ENCODE results near the gene VCPKMT. TPM values are rescaled to one million over a fixed set of nuclear protein-coding genes. Genes with fewer than 3 reads are reported as not detected.

The VCPKMT gene
- total and polyA plus RNA-seq, 9 donors: 5.1 to 7.8 (median 6.3) TPM

- H3K9me3 ChIP-seq: no peaks in the 10 kb centered on the region
- no peak for DNase-seq
- no peaks in the 10 kb centered on the region for H3K27me3 ChIP-seq
- H3K4me1 ChIP-seq (ENCODE audit: insufficient read depth): no peaks in the 10 kb centered on the region
- 35 to 60% (median 42%) methylated on average over 2 of the region's 2 CpGs for whole genome bisulfite sequencing, 3 donors
- no peaks in the 10 kb centered on the region for H3K36me3 ChIP-seq
- no peak overlapping the region for H3K4me3 ChIP-seq
- H3K27ac ChIP-seq: no peak overlapping the region
- intact Hi-C loops (cut with DNase I): no loop called here
- TF ChIP-seq CTCF (IDR thresholded peaks at IDR 0.05) (no peak), EP300 (IDR thresholded peaks at IDR 0.05) (no peak), POLR2A (IDR thresholded peaks at IDR 0.05) (no peak)
These were observed 28.3 kb downstream of the VCPKMT start for GRCh38 chr14:50088117-50088515.

- H3K27me3 ChIP-seq: no peaks in the 10 kb centered on the region
These were observed 28.8 kb downstream of the VCPKMT start for GRCh38 chr14:50087341-50088116.

DNA sequence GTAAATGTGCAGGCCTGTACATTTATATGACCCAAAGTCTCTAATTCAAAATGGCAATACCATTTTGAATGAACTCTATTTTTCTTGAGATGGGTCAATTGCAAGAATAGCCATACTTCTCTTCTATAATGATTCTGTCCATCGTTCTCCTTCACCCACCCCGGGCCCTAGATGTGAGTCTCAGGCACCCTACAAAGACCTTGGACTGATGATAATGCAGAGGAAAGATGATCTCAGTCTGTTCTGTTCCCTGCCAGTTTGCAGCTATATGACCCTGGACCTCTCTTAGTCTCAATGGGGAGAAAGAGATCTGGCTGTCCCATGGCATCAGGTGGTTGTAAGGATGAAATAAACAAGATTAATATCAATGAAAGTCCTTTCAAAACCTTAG, 30.1 kb downstream of the VCPKMT start:
- H3K4me3 ChIP-seq: no peak overlapping the region
- TF ChIP-seq POLR2A (IDR thresholded peaks at IDR 0.05): no peak
- TF ChIP-seq EP300 (IDR thresholded peaks at IDR 0.05): no peak
- TF ChIP-seq CTCF (IDR thresholded peaks at IDR 0.05): no peak
- H3K36me3 ChIP-seq: no peaks in the 10 kb centered on the region
- H3K4me1 ChIP-seq (ENCODE audit: insufficient read depth): no peaks in the 10 kb centered on the region
- no peaks in the 10 kb centered on the region for H3K9me3 ChIP-seq
- intact Hi-C loops (cut with DNase I): no loop called here
- WGBS, 3 donors: 81 to 90% (median 86%) methylated on average over 2 of the region's 2 CpGs
- H3K27me3 ChIP-seq: no peaks in the 10 kb centered on the region
- no peak for DNase-seq
- H3K27ac ChIP-seq: no peak overlapping the region

More at GRCh38 chr14:50087341-50088116, 28.8 kb downstream of the VCPKMT start:
- Histone ChIP-seq H3K9me3 (no peaks in the 10 kb centered on the region), H3K36me3 (no peaks in the 10 kb centered on the region), H3K27ac (no peak overlapping the region), H3K4me1 (ENCODE audit: insufficient read depth) (no peaks in the 10 kb centered on the region), H3K4me3 (no peak overlapping the region)
- no peak for DNase-seq
- TF ChIP-seq CTCF (IDR thresholded peaks at IDR 0.05) (no peak), EP300 (IDR thresholded peaks at IDR 0.05) (no peak), POLR2A (IDR thresholded peaks at IDR 0.05) (no peak)
- WGBS, 3 donors: 28 to 50% (median 41%) methylated on average over 1 of the region's 1 CpG
- intact Hi-C loops (cut with DNase I): no loop called here

GRCh38 chr14:50085570-50086320, 30.6 kb downstream of the VCPKMT start:
- TF ChIP-seq EP300 (IDR thresholded peaks at IDR 0.05) (no peak), POLR2A (IDR thresholded peaks at IDR 0.05) (no peak)
- Histone ChIP-seq H3K27ac (no peak overlapping the region), H3K4me1 (ENCODE audit: insufficient read depth) (no peaks in the 10 kb centered on the region), H3K36me3 (no peaks in the 10 kb centered on the region), H3K27me3 (no peaks in the 10 kb centered on the region), H3K4me3 (no peak overlapping the region), H3K9me3 (no peaks in the 10 kb centered on the region)
- WGBS, 3 donors: 80 to 81% (median 81%) methylated on average over 10 of the region's 10 CpGs
- intact Hi-C loops (cut with DNase I): no loop called here
- no peak for DNase-seq

GRCh38 chr14:50084666-50085065, 31.7 kb downstream of the VCPKMT start:
- Histone ChIP-seq H3K36me3 (no peaks in the 10 kb centered on the region), H3K4me3 (no peak overlapping the region), H3K27ac (no peak overlapping the region), H3K27me3 (no peaks in the 10 kb centered on the region), H3K4me1 (ENCODE audit: insufficient read depth) (no peaks in the 10 kb centered on the region), H3K9me3 (no peaks in the 10 kb centered on the region)
- 87 to 98% (median 92%) methylated on average over 3 of the region's 3 CpGs for WGBS, 3 donors
- intact Hi-C loops (cut with DNase I): no loop called here
- TF ChIP-seq POLR2A (IDR thresholded peaks at IDR 0.05): no peak
- no peak for TF ChIP-seq CTCF (IDR thresholded peaks at IDR 0.05)
- TF ChIP-seq EP300 (IDR thresholded peaks at IDR 0.05): no peak
- no peak for DNase-seq
